ENCODE results near the gene SHROOM3. TPM values are rescaled to one million over a fixed set of nuclear protein-coding genes. Genes with fewer than 3 reads are reported as not detected.

The SHROOM3 gene
- total and polyA plus RNA-seq, 2 experiments from 2014 or later, result 11.3 to 73.5 TPM

GRCh38 chr4:76435528-76436319 is 695 bp downstream of the SHROOM3 start (continued):
- TF ChIP-seq ZNF462 (CRISPR knock-in tag; IDR thresholded peaks at IDR 0.05) (peak; percentile 64), CTCF (conservative IDR thresholded peaks at IDR 0.05; ENCODE audit: low read depth in 2 of 2) (peak in 1 of 2 experiments; percentile 30; a peak in 2 of 4 replicates)

- Histone ChIP-seq H3K4me2 (no peak overlapping the region), H3F3A (replicated peaks; ENCODE audit: low read depth) (no peaks in the 10 kb centered on the region), H3K36me3 (ENCODE audit: insufficient read depth) (no peaks in the 10 kb centered on the region), H3K27me3 (ENCODE audit: insufficient read depth) (no peaks in the 10 kb centered on the region), H4K20me1 (replicated peaks; ENCODE audit: insufficient read depth) (no peaks in the 10 kb centered on the region), H3K9me2 (ENCODE audit: insufficient read depth) (no peaks in the 10 kb centered on the region), H3K27ac (ENCODE audit: low read depth) (no peak overlapping the region), H3K79me2 (replicated peaks; ENCODE audit: insufficient read depth) (no peaks in the 10 kb centered on the region), H3K4me1 (ENCODE audit: insufficient read depth) (peaks cover 27% of the 10 kb centered on the region), H3K4me3 (no peak overlapping the region), H2AFZ (no peak overlapping the region)
- Mint-ChIP-seq H3K36me3 (ENCODE audit: low read depth) (peaks cover 3% of the 10 kb centered on the region; the same call in 1 of the 3 replicates), H3K4me3 (no peak overlapping the region), H3K4me1 (peaks cover 44% of the 10 kb centered on the region), H3K27me3 (ENCODE audit: insufficient read depth, low read depth, poor library complexity) (peaks cover 2% of the 10 kb centered on the region), H3K27ac (no peak overlapping the region), H3K9me3 (no peaks in the 10 kb centered on the region)
- TF ChIP-seq EZH2phosphoT487 (IDR thresholded peaks at IDR 0.05; ENCODE audit: unreplicated experiment) (no peak), ZNF331 (CRISPR knock-in tag; IDR thresholded peaks at IDR 0.05; ENCODE audit: low read depth) (no peak), STAT1 (IDR thresholded peaks at IDR 0.05; ENCODE audit: unreplicated experiment) (no peak), ETS1 (IDR thresholded peaks at IDR 0.05) (no peak), EZH2 (IDR thresholded peaks at IDR 0.05; ENCODE audit: low read depth, unreplicated experiment) (no peak), JUNB (IDR thresholded peaks at IDR 0.05; ENCODE audit: unreplicated experiment) (no peak), NANOG (IDR thresholded peaks at IDR 0.05; ENCODE audit: borderline replicate concordance) (no peak)
- ATAC-seq (no peak), DNase-seq (ENCODE audit: low spot score) (no peak)
Observed at GRCh38 chr4:76439491-76439890, 4.5 kb downstream of the SHROOM3 start.

All from GM23338 (cell line).